DND-41 (cell line): ENCODE results near the gene COPG2.

ENCODE experiments used
- ATAC-seq: fragments of 200-7000 bp; cut with Tn5 transposase; 3 replicates; pipeline ENCODE4 v1.9.1; 2021; ENCODE audit warnings: low read depth; ENCODE audit not compliant: insufficient read depth
- DNase-seq: peaks from one replicate; pipeline ENCODE4 v3.0.0-alpha.2; 2020
- H2AFZ ChIP-seq: 2 replicates; pipeline ENCODE4 v1.6.0; 2012; ENCODE audit warnings: low read depth, low read length
- H3K27ac ChIP-seq: 2 replicates; pipeline ENCODE4 v1.5.1; 2012; ENCODE audit warnings: low read length, inconsistent platforms
- H3K27me3 ChIP-seq: fragments of 200-600 bp; sonication (generic); 2 replicates; pipeline ENCODE4 v1.6.0; 2012; ENCODE audit warnings: low read length, mild to moderate bottlenecking, inconsistent platforms; ENCODE audit not compliant: insufficient read depth, poor library complexity
- H3K36me3 ChIP-seq: 2 replicates; pipeline ENCODE4 v1.5.1; 2012; ENCODE audit warnings: low read length, inconsistent platforms; ENCODE audit not compliant: insufficient read depth
- H3K4me1 ChIP-seq: 2 replicates; pipeline ENCODE4 v1.5.1; 2012; ENCODE audit warnings: mild to moderate bottlenecking, low read length; ENCODE audit not compliant: insufficient read depth
- H3K4me2 ChIP-seq: 2 replicates; pipeline ENCODE4 v1.6.0; 2012; ENCODE audit warnings: mild to moderate bottlenecking, moderate library complexity, low read length, inconsistent platforms; ENCODE audit not compliant: insufficient read depth
- H3K4me3 ChIP-seq, 2 experiments: fragments of 200-600 bp in 1 of 2; shearing (Covaris generic) in 1 of 2; 2 replicates each; pipeline ENCODE4 v1.5.1; 2012 to 2016; ENCODE audit warnings: inconsistent platforms in 2 of 2, low read length in 2 of 2, mild to moderate bottlenecking in 2 of 2, low read depth in 1 of 2, moderate library complexity in 1 of 2
- H3K79me2 ChIP-seq: 2 replicates; pipeline ENCODE4 v1.6.0; 2012; ENCODE audit warnings: low read length, inconsistent platforms; ENCODE audit not compliant: insufficient read depth
- H3K9ac ChIP-seq: 2 replicates; pipeline ENCODE4 v1.6.0; 2012; ENCODE audit warnings: low read depth, mild to moderate bottlenecking, inconsistent platforms, low read length, moderate library complexity
- H3K9me3 ChIP-seq: 2 replicates; pipeline ENCODE4 v1.5.1; 2012; ENCODE audit warnings: low read length, moderate library complexity, mild to moderate bottlenecking, inconsistent platforms; ENCODE audit not compliant: insufficient read depth, severe bottlenecking
- H4K20me1 ChIP-seq: 2 replicates; pipeline ENCODE4 v1.6.0; 2012; ENCODE audit warnings: low read length; ENCODE audit not compliant: insufficient read depth
- CTCF ChIP-seq: IDR thresholded peaks from 2 replicates; pipeline ENCODE4 v1.5.1; 2012; ENCODE audit warnings: borderline replicate concordance, low read length, moderate library complexity, mild to moderate bottlenecking; ENCODE audit not compliant: poor library complexity, severe bottlenecking; ENCODE audit errors: extremely low read depth
- EZH2 ChIP-seq: IDR thresholded peaks from 3 replicates; pipeline ENCODE4 v1.6.1; 2012; ENCODE audit warnings: borderline replicate concordance, low read depth, mild to moderate bottlenecking, moderate library complexity, low read length, inconsistent platforms; ENCODE audit not compliant: severe bottlenecking

The COPG2 gene

GRCh38 chr7:130672146-130672545 is 3.6 kb upstream of the COPG2 start:
- TF ChIP-seq CTCF (no peak), EZH2 (no peak)
- no peak for ATAC-seq
- Histone ChIP-seq H3K27me3 (peaks cover 2% of the 10 kb centered on the region), H3K4me1 (peaks cover 19% of the 10 kb centered on the region), H3K9ac (no peak overlapping the region), H3K4me3 (no peak overlapping the region), H4K20me1 (no peaks in the 10 kb centered on the region), H3K27ac (no peak overlapping the region), H3K9me3 (no peaks in the 10 kb centered on the region), H2AFZ (no peak overlapping the region), H3K4me2 (no peak overlapping the region), H3K36me3 (no peaks in the 10 kb centered on the region), H3K79me2 (no peaks in the 10 kb centered on the region)
- no peak for DNase-seq

GRCh38 chr7:130669085-130669700 is 645 bp upstream of the COPG2 start:
- H3K4me2 ChIP-seq: peak overlapping the region; percentile 73
- no peaks in the 10 kb centered on the region for H3K79me2 ChIP-seq
- peaks cover 20% of the 10 kb centered on the region for H3K4me1 ChIP-seq
- H3K27me3 ChIP-seq: peaks cover 2% of the 10 kb centered on the region
- peak overlapping the region; percentile 68 for H3K9ac ChIP-seq
- peak overlapping the region; percentile 74 for H3K27ac ChIP-seq
- no peaks in the 10 kb centered on the region for H4K20me1 ChIP-seq
- no peaks in the 10 kb centered on the region for H3K9me3 ChIP-seq
- ATAC-seq (no peak; the same call in 2 of the 3 replicates), DNase-seq (no peak)
- H3K4me3 ChIP-seq: peak overlapping the region; percentile 70 to 78
- peak overlapping the region; percentile 99 for H2AFZ ChIP-seq
- TF ChIP-seq CTCF (no peak), EZH2 (no peak)
- no peaks in the 10 kb centered on the region; the same call in 1 of the 2 replicates for H3K36me3 ChIP-seq

- Histone ChIP-seq H3K4me2 (peak overlapping the region; percentile 73), H4K20me1 (no peaks in the 10 kb centered on the region), H3K9me3 (no peaks in the 10 kb centered on the region), H3K36me3 (no peaks in the 10 kb centered on the region; the same call in 1 of the 2 replicates), H3K79me2 (no peaks in the 10 kb centered on the region), H2AFZ (peak overlapping the region; percentile 96), H3K27ac (peak overlapping the region; percentile 72), H3K27me3 (no peaks in the 10 kb centered on the region), H3K9ac (peak overlapping the region; percentile 68), H3K4me1 (peaks cover 20% of the 10 kb centered on the region), H3K4me3 (peak overlapping the region; percentile 44 to 78; a peak in 3 of 4 replicates)
- TF ChIP-seq CTCF: peak; percentile 22
- TF ChIP-seq EZH2: no peak
- ATAC-seq (peak; percentile 16; the same call in 2 of the 3 replicates), DNase-seq (no peak)
These were observed 823 bp downstream of the COPG2 start for GRCh38 chr7:130667593-130668257.
